B cell (primary cell): Measurements from ENCODE around the gene AUP1.

Experiments
- CTCF ChIP-seq: fragments of 200-600 bp; IDR thresholded peaks from one replicate; pipeline ENCODE4 v1.8.0; 2022; ENCODE audit warnings: antibody characterized with exemption, mild to moderate bottlenecking
- EZH2 ChIP-seq: IDR thresholded peaks from 2 replicates; pipeline ENCODE4 v1.6.1; 2012; ENCODE audit warnings: borderline replicate concordance, low read depth, mild to moderate bottlenecking, moderate library complexity, low read length; ENCODE audit not compliant: insufficient read depth, poor library complexity, severe bottlenecking

DNA sequence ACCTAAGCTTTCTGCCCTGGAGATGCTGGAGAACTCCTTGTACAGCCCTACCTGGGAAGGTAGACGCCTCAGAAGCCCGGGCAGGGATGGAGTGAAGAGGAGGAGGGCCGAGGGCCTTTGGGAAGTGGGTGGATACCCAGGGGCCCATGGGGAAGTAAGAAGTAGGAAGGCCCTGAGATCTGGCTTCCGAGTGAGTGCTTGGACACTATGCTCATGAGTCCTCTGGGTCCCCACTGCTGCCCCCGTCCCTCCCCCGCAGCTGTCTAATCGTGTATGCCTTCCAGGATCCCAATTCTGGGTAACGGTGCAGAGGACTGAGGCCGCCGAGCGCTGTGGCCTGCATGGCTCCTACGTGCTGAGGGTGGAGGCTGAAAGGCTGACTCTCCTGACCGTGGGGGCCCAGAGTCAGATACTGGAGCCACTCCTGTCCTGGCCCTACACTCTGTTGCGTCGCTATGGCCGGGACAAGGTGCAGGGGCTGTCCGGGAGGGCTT is 26.2 kb upstream of the AUP1 start:
- no peak for TF ChIP-seq CTCF
- no peak for TF ChIP-seq EZH2
